Brain pericyte (primary cell): ENCODE measurements around the gene FARS2.

Source experiments
- DNase-seq: peaks from one replicate; pipeline ENCODE4 v3.0.0-alpha.2; 2012; ENCODE audit warnings: low read depth, low spot score

The FARS2 gene

DNA sequence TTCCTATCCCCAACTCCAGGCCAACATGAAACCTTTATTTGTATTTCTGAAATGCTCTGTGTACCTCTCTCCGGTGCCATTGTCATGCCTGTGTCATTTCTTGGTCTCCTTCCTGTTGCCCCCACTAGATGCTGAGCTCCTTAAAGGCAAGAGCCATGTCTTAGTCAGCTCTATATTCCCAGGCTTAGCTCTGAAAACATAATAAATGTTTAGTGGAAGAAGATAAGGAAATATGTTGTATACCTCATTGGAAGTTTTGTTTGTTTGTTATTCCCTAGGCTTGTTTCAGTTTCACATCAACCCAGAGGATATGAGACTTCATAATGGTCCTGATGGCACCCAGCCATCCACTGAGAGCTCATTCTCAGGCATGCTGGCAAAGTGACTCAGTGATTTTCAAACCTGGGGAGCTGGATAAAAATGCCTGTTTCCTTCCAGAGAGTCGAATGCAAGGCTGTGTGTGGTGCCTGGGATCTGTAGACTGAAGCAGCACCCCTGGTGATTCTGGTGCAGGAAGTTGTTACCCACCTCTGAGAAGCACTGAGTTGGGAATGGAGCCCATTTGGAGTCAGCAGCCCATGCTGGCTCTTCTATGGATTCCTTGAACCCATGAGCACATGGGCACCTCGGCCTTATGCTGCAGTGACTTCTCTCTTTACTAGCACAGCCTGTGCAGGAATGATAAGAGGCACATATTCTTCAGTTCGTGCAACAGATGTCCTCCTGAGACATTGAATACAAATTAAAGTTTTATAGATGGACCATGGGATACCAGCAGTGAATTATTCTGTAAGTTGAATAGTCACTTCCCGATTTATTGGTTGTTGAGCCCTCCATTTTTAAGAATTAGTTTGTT is 205.2 kb downstream of the FARS2 start:
- DNase-seq, result no peak

GRCh38 chr6:5468586-5468985 is 207.3 kb downstream of the FARS2 start:
- DNase-seq, result no peak

- DNase-seq, result no peak
These were observed 208.0 kb downstream of the FARS2 start for GRCh38 chr6:5469101-5469846.

DNA sequence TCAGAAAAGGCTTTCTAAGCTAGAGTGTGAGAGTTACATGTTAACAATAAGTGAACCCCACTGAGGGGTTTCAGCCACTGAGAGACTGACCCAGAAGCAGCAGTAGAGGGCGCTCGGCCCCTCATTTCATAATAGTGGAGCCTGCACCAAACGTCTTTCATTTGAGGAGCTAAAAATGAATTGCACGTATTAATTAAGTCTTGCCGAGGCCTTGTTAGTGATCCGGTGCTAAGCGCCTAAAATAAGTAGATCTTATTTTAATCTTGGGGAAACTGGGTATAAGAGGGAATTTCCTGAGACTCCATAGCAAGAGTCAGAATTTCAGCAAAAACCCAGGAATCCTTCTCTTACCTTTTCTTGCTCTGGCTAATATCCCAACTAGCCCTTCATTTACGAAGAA is 209.7 kb downstream of the FARS2 start:
- peak; percentile 15 for DNase-seq

DNA sequence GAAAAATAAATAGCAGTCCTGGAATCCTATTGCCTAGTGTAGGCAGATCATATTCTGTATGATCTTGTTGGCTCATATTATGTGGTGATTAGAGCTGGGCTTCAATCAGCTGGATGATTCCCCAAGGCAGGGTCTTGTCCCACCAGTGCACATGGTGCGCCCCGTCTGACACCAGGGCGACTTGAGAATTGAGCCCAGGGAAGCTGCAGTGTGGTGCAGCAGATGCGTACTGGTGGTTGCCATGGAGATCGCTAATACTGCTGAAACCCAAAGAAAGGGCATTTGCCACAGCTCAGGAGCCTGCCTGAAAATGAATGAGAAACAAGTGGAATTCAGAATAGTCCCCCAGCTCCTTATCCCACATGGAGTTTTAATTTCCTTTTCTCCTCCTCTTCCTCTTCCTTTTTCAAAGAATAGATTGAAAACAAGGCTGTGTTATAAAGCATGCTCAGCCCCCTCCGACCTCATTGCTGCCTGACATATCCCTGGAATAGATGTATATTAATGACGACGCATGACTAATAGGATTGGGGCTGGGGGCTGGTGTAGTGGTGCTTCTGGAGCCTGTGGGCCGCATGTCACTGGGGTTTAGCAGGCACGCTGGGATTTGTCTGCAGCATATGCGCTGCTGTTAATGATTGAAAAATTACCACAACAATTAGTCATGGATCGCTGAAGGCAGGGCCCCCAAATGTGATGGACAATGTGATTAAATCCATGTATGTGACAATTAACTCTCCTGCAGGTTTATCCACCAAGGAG is 210.5 kb downstream of the FARS2 start:
- no peak for DNase-seq

GRCh38 chr6:5472571-5472970 is 211.3 kb downstream of the FARS2 start:
- no peak for DNase-seq

DNA sequence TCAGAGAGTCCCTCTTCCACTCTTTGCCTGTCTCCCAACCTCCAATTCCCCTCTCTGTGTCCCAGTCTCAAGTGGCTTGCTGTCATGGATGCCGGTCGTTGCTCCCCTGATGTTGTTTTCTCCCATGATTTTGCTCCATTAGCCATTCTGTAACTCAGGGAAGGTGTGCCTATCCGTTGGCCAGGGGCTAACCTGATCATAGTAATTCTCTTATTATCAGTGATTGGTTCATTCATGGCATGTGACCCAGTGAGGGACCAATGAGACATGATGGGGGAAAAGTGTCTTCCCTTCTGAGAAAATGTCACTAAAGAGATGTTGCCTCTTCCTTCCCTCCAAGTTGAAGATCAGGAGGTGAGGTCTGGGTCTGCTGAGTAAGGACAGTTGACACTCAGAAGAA is 214.5 kb downstream of the FARS2 start:
- DNase-seq, result no peak

- no peak for DNase-seq
These were observed 217.1 kb downstream of the FARS2 start for GRCh38 chr6:5478380-5478779.

GRCh38 chr6:5481033-5481432 is 219.7 kb downstream of the FARS2 start:
- DNase-seq, result no peak

DNA sequence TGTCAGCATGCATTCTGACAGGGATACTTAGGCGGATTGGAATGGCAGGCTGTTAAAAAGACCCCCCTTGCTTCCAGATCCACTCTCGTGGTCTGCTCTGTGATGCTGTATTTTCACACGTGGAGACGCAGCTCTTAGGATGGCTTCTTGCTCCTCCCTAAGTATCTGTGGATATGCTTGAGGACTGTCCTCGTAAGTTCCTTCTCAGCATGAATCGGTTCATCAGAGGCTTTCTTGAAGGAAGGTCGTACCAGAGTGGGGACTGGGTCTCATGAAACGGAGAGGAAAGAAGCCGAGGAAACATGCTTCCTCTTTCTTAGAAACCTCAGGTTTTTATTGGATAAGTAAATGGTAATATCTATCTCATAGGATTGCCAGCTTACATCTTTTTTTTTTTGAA is 220.4 kb downstream of the FARS2 start:
- DNase-seq, result no peak

DNA sequence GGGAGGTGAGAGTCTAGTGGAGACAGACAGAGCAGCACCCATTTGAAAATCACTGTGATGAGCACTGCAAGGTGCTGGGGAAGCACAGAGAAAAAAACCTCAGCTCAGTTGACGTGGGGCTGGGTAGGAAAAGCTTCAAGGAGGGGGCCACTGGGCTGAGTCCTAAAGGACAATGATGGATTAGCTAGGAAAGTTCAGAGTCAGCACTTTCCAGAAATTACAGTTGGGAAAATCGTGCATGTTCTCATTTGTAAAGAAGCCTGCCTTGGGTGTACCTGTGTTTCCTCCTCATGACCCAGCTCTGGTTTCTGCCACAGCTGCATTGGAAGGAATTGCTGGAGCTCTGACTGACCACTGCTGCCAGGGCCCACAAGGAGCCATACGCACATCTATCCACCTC is 221.3 kb downstream of the FARS2 start:
- no peak for DNase-seq

DNA sequence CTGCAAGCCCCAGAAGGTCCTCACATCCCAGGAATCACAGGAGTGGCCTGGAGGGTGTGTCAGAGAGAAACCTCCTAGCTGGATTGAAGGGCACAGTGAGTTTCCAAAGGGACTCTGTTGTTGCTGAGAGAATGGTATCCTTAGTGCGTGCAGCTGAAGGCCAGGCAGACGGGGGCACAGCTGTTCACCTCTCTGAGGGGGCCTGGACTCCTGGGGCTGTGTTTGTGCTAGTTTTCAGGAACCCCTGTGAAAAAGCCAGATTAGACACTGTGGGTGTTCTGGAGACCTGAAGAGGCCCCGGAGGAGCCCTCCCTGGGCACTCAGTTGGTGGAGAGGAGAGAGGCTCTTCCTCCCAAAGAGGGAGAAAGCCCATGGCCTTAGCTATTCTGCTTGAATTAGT is 223.4 kb downstream of the FARS2 start:
- no peak for DNase-seq

DNA sequence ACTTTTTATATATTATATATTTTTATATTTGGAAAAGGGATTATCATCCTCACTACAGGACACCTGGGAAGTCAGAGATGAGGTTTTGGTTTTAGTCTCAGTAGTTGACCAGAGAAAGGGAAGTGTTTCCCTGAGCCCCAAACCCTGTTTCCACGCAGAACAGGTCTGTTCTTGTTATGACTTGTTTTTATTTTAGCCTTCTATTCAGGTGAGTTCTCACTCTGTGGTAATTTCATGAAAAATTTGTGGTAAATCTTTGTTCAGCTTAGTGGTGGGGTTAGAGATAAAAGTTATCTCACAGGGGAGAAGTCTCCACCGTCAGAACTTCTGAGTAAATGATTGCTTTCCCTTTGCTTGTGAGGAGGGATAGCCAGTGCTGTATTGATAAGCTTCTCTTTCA is 224.9 kb downstream of the FARS2 start:
- DNase-seq, result no peak

- DNase-seq, result no peak
These were observed 229.3 kb downstream of the FARS2 start for GRCh38 chr6:5490501-5491069.

- DNase-seq, result no peak
These were observed 231.0 kb downstream of the FARS2 start for GRCh38 chr6:5492356-5492755.

DNA sequence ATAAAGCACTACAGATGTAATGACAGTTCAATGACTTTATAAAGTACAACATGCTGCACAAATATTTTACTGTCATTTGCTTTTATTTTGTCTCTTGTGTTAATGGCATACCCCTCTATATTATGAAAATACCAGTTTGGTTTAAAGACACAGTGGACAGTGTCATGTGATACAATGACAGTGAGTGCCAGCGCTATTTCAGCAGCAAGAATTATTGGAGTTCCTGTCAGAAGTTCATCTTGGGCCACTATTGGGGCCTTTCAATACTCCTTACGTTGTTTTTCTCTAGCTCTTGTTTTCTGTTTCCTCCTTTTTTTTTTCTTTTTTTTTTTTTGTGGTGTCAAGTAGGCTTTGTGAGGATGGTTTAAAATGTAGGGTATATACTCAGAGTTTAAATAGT is 232.5 kb downstream of the FARS2 start:
- DNase-seq, result no peak

GRCh38 chr6:5497896-5498578 is 236.7 kb downstream of the FARS2 start:
- DNase-seq, result peak; percentile 50

DNA sequence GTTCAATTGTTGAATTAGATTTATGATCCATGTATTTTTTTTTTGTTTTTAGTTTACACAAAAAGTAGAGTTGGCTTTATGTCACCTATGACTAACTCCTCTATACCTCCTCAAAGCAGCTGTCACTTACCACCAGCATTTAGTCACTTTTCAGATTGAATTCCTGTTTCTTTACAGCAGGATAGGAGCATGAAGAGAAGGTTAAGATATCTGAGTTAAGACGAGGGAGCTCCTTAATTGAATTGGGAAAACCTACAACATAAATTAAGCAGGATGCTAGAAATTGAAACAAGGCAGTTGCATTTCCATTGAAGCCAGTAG is 237.2 kb downstream of the FARS2 start:
- DNase-seq, result no peak

GRCh38 chr6:5499644-5500306 is 238.5 kb downstream of the FARS2 start:
- no peak for DNase-seq

DNA sequence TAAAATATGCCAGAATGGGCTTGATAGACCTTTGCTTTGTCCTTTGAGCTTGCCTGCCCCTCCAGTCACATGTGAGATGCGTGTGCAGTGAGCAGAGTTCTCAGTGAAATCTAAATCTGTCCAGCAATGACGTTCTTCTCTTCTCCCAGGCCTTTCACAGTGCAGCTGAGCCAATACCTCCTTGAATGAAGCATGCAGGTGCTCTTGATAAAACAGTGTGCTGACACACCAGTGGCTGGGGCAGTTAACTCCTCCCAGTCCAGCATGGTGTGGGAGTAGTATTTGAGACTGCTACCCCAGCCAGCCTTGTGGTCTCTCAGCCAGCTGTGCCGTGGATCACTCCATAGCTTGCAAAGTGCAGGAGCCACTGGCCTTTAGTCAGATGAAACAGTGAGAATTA is 240.5 kb downstream of the FARS2 start:
- no peak for DNase-seq

DNA sequence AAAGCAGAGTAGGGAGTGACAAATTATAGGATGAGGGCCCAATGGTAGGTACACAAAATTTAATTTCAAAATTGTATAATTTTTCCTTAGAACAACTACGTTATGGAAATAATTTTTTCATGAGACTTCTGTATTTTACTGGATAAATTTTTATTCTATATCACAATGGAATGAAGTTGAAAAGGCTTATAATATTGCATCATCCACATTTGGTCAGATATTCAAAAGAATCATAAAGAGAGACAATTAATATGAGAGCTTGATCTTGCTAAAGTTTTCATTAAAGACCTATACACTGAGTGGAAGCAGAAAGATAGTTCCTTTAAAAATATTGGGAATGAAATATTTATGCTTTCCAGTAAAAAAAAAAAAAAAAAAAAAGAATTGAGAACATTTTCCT is 242.8 kb downstream of the FARS2 start:
- no peak for DNase-seq
